Hepatocyte (in vitro differentiated cells): ENCODE results near the gene SPHK1.

Experiments
- CTCF ChIP-seq: fragments of 200-600 bp; sonication (generic); IDR thresholded peaks from 2 replicates; pipeline ENCODE4 v1.5.1; 2016; ENCODE audit warnings: antibody characterized with exemption, mild to moderate bottlenecking; ENCODE audit not compliant: poor library complexity
- EZH2 ChIP-seq: fragments of 200-600 bp; sonication (generic); IDR thresholded peaks from 2 replicates; pipeline ENCODE4 v1.6.1; 2016; ENCODE audit warnings: antibody characterized with exemption, mild to moderate bottlenecking, borderline replicate concordance
- EZH2phosphoT487 ChIP-seq: fragments of 200-600 bp; sonication (generic); IDR thresholded peaks from one replicate; pipeline ENCODE4 v1.6.1; 2018; ENCODE audit warnings: antibody characterized with exemption, mild to moderate bottlenecking, low read depth, moderate library complexity; ENCODE audit not compliant: unreplicated experiment, severe bottlenecking

- TF ChIP-seq CTCF (no peak), EZH2 (no peak), EZH2phosphoT487 (no peak)
Measured at GRCh38 chr17:76357597-76358158, 26.7 kb upstream of the SPHK1 start.
